Stimulated activated CD8-positive, alpha-beta memory T cell treated with anti-CD3 and anti-CD28 coated beads, Interleukin-15, amount 100 ng/mL, for 4 hours (primary cell): ENCODE measurements around the gene ZNF701.
"Not testable (repeated sequence)": the region's sequence is repeated elsewhere in the genome, so short reads cannot be mapped to it uniquely, and the experiment has no call there.

ENCODE experiments used
- DNase-seq, 2 donors: peaks; one replicate each; pipeline ENCODE4 v3.0.0-alpha.2; 2020; ENCODE audit warnings: low read depth in 2 of 2

The ZNF701 gene

DNA sequence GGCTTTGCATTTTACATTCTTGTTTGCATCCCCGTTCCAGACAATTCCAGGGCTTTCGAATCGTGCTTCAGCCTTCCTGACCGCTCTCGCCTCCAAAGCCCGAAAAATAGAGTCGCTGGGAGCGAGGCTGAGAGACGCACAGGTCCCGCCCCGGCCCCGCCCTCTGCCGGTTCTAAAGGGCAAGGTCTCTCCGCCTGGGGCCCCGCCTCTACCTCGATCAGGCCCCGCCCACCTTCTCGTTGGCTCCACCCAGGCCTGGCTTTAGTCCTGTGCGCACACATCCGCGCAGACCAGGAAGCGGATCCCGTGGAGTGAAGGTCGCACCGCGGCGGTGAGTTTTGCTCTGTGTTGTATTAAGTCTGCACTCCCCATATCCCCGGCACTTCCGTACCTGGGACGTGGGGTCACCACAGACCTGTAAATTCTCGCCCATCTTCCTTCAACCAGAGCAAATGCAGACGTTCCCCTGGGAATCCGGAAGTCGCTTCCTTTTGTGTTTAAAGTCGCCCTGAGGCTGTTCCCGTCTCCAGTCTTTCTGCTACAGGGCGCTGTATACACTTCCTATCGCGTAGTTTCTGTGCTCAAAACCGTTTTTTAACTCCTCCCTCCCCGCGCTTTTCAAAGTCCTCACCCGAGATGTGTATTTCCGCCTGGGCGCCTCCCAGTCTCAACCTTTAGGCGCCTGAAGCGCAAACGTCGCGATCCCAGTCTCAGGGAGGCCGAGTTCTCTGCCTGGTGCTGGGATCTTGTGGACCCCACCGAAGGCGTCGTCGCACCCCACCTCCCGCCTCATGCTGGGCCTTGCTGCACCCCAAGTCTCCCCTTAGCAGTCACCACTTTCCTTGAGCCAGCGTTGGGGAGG, at the start of gene ZNF701:
TSS of gene ZNF701 (plus strand) at position 288 of the 862 bp plus-strand sequence. CDS start 3,861 bp downstream, outside the sequence.
- peak; percentile 86 to 88 for DNase-seq

DNA sequence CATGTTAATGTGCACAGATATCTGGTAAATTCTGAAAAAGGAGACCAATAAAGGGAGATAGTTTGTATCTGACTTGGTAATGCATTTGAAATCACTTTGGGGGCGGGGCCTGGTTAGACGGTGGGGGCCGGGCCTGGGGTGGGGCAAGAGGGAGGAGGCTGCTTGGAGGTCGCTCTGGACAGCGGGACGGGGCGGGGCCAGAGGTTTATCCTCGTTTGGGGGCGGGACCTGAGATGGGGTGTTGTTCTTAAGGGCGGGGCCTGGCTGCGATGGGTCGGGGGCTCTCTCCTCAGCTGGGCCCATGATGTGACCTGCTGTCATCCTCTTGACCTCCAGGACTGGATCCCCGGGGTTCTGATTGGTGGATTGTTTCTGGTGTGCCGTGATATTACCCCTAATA, 47.5 kb upstream of the ZNF701 start:
- DNase-seq = no peak

DNA sequence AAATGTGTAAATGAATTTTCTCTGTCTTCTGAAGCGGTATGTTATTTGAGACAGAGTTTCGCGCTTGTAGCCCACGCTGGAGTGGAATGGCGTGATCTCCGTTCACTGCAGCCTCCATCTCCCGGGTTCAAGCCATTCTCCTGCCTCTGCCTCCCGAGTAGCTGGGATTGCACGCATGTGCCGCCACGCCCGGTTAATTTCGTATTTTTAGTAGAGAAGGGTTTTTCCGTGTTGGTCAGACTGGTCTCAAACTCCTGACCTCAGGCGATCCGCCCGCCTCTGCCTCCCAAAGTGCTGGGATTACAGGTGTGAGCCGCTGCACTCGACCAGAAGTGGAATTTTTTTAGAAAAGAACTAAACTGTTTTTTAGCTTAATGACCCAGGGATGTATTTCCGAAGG, 46.0 kb upstream of the ZNF701 start:
- no peak for DNase-seq

DNA sequence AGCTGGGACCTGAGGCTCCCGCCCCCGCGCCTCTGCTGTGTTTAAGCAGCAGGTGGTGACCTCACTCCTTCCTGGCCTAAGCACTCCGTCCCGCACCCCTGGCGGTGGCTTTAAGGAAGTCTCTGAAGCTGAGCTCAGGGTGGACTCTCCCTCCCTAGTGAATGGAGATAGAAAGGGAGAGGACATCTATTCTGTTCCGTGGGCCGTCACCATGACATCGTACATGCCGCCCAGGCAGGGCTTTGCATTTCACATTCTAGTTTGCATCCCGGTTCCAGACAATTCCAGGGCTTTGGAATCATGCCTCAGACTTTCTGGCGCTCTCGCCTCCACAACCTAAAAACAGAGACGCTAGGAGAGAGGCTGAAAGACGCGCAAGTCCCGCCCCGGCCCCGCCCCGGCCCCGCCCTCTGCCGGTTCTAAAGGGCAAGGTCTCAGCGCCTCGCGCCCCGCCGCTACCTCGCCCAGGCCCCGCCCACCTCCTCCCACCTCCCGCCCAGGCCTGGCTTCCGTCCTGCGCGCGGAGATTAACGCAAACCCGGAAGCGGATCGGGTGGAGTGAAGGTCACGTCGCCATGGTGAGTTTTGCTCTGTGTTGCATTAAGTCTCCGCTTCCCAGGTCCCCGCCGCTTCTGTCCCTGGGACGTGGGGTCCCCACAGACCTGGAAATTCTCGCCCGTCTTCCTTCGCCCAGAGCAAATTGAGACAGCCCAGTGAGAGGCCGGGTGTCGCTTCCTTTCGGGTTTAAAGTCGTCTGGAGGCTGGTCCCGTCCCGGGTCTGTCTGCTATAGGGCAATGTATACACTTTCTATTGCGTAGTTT, 42.7 kb upstream of the ZNF701 start, which contains the start of gene ZNF808:
TSS of gene ZNF808 (plus strand) at position 535 of the 822 bp plus-strand sequence. CDS start 15,617 bp downstream, outside the sequence.
- peak; percentile 93 to 96 for DNase-seq

DNA sequence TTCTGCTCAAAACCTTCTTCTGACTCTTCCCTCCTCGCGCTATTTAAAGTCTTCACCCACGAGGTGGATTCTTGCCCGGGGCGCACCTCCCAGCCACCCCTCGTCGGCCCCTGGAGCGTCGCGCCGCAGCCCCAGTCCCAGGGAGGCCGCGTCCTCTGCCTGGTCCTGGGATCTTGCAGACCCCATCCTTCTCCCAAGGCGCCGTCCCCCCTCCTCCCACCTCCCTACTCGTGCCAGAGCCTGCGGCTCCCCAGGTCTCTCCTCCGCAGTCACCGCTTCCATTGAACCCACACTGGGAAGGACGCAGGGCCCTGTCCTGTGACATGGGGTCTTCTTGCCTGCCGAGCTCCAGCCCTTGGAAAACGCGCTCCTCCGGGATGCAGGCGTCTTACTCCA, 42.1 kb upstream of the ZNF701 start:
- DNase-seq = no peak

DNA sequence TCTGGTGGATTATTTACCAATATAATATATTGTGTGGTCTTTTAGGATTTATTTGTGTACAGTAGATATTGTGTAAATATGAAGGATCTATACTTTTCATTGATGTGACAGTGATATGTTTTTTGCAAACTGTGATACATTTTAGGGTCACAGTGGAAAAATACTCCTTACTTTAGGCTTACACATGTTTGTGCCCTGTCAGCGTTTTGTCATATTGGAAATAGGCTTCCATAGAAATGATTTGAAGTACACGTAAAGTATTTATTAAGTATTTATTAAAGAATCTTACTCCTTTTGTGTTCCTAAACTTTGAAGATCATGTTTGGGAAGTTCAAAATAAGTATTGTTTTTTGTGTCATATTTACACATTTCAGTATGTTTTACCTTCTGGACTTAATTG, 37.6 kb upstream of the ZNF701 start:
- DNase-seq = no peak

DNA sequence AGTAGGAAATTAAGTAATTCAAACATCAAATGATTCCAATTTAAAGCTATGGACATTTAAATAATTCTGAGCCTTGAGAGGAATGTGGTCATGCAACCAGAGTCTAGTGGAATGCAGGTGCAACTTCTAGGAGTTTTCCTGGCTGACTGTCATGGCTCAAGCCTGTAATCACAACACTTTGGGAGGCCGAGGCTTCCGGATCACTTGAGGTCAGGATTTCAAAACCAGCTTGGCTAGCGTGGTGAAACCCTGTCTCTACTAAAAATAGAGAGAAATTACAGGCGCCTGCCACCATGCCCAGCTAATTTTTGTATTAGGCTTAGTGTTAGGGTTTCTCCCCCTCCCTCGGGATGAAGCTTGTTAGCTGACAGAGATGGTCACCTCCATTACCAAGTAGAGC, 36.2 kb upstream of the ZNF701 start:
- no peak for DNase-seq

DNA sequence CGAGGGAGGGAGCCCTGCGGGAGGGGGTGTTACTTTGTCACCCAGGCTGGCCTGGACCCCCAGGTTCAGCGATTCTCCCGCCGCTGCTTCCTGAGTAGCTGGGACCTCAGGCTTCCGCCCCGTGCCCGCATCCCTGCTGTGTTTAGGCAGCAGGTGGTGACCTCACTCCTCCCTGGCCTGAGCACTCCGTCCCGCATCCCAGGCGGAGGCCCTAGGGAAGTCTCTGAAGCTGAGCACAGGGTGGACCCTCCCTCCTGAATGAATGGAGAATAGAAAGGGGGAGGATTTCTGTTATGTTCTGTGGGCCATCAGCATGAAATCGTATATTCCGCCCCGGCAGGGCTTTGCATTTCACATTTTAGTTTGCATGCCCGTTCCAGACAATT, 34.7 kb upstream of the ZNF701 start:
- not testable (repeated sequence) for DNase-seq

DNA sequence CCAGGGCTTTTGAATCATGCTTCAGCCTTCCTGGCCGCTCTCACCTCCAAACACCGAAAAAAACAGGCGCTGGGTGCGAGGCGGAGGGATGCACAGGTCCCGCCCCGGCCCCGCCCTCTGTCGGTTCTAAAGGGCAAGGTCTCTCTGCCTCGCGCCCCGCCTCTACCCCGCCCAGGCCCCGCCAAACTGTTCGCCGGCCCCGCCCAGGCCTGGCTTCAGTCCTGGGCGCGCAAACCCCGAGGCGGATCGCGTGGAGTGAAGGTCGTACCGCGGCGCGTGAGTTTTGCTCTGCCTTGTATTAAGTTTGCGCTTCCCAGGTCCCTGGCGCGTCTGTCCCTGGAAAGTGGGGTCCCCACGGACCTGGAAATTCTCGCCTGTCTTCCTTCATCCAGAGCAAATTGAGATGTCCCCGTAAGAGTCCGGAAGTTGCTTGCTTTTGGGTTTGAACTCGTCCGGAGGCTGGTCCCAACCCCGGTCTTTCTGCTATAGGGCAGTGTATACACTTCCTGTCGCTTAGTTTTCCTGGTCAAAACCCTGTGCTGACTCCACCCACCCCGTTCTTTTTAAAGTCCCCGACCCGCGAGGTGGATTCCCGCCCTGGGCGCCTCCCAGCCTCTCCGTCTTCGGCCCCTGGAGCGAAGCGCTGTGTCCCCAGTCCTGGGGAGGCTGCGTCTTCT, 34.2 kb upstream of the ZNF701 start:
- peak; percentile 82 to 84 for DNase-seq

DNA sequence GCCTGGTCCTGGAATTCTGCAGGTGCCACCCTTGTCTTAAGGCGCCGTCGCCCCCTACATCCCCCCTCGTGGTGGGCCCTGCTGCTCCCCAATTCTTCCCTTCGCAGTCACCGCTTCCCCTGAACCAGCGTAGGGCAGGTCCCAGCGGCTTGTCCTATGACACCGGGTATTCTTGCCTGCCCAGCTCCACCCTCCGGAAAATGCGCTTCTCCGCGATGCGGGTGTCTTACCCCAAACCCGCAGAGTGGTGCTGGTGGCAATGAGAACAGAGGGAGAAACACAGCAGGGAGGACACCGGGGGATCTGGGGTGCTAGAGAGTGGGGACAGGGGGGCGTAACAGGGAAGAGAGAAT, 33.7 kb upstream of the ZNF701 start:
- no peak for DNase-seq

DNA sequence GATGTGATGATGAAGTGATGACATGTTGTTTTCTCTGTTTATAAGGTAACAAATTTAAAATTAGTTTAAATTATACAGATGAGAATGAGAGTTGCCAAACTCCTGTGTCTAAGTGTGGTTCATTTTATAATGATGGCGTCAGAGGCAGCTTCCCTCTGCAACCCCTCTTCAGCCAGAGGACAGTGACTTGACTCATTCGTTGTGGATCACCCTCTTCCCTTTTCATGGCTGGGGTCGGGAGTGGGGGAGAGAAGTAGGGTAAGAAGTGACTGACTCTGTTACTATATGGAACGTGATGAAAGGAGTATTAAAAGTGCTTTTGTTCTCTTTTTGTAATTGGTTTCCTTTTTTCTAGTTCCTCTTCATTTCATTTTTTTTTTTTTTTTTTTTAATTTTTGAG, 31.3 kb upstream of the ZNF701 start:
- DNase-seq = not testable (repeated sequence)

DNA sequence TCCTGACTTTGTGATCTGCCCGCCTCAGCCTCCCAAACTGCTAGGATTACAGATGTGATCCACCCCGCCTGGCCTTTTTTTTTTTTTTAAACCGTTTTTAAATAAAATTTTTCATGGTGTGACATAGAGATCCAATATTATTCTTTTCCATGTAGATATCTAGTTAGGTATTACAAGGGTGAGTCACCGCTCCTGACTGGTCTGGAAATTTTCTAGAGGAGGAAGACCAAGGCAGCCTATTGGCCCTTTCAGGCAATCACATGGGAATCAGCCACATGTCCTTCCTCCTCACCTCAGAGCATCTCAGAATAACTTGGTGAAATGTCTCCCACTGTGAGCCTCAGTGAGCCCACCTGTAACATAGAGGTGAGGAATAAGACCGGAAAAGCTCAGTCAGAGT, 28.9 kb upstream of the ZNF701 start:
- not testable (repeated sequence) for DNase-seq

DNA sequence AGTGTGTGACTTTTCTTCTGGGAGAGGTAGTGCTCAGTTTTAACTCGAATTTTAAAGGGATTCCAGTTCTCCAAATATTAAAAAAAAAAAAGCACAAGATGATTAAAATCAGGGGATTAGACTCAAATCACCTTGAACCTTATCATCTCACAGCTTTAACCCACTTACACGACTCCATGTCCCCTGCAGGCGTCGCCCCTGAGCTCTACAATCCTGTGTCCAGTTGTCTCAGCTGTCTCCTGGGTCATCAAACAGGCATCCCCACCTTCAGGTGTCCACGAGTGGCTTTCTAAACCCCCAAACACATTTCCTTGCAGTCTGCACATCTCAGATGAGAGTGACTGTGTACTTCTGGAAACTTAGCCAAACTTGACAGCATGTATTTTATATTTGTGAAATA, 28.5 kb upstream of the ZNF701 start:
- no peak for DNase-seq

DNA sequence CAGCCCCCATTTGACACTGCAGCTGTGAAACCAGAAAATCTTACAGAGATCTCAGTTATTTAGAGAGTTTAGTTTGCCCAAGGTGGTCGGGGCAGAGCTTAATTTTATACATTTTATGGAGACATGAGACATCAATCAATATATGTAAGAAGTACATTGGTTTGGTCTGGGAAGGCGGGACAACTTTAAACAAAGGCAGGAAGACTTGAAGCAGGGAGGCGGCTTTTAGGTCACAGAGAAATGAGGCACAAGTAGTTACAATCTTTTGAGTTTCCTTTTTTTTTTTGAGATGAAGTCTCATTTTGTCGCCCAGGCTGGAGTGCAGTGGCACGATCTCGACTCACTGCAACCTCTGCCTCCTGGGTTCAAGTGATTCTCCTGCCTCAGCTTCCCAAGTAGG, 27.5 kb upstream of the ZNF701 start:
- not testable (repeated sequence) for DNase-seq

DNA sequence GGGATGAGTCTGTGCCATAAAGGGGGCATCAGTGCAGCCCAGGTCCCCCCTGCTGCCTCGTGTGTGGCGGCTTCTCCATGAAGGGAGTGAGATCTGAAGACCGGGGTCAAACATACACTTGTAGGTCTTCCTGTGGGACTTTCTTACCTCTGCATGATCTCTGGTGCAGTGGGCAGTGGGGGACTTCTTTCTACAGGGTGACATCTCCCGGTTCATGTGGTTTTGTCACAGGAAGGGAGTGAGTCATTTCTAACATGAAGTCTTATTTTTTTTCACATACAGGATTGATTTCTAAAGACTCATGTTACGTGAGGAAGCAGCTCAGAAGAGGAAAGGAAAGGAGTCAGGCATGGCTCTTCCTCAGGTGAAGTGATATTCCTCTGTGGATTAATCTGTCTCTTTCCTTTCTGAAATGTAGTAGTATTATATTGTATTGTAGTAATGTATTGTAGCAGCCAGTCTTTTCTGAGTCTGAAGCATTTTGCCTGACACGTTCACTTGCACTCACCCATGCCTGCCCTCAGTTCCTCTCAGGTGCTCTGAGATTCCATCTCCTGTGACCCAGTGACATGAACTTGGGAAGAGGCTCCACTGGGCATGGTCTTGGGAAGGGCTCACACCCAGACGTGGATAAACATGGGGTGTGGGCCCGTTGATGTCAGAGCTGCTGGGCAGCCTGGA, 27.0 kb upstream of the ZNF701 start:
- DNase-seq = peak in 1 of 2 donors; percentile 11

DNA sequence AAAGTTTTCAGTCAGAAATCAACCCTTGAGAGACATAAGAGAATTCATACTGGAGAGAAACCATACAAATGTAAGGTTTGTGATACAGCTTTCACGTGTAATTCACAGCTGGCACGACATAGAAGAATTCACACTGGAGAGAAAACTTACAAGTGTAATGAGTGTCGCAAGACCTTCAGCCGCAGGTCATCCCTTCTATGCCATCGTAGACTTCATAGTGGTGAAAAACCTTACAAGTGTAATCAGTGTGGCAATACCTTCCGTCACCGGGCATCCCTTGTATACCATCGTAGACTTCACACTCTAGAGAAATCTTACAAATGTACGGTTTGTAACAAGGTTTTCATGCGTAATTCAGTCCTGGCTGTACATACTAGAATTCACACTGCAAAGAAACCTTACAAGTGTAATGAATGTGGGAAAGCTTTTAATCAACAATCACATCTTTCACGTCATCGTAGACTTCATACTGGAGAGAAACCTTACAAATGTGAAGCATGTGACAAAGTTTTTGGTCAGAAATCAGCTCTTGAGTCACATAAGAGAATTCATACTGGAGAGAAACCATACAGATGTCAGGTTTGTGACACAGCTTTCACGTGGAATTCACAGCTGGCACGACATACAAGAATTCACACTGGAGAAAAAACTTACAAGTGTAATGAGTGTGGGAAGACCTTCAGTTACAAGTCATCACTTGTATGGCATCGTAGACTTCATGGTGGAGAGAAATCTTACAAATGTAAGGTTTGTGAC, 15.7 kb upstream of the ZNF701 start:
- DNase-seq = no peak

DNA sequence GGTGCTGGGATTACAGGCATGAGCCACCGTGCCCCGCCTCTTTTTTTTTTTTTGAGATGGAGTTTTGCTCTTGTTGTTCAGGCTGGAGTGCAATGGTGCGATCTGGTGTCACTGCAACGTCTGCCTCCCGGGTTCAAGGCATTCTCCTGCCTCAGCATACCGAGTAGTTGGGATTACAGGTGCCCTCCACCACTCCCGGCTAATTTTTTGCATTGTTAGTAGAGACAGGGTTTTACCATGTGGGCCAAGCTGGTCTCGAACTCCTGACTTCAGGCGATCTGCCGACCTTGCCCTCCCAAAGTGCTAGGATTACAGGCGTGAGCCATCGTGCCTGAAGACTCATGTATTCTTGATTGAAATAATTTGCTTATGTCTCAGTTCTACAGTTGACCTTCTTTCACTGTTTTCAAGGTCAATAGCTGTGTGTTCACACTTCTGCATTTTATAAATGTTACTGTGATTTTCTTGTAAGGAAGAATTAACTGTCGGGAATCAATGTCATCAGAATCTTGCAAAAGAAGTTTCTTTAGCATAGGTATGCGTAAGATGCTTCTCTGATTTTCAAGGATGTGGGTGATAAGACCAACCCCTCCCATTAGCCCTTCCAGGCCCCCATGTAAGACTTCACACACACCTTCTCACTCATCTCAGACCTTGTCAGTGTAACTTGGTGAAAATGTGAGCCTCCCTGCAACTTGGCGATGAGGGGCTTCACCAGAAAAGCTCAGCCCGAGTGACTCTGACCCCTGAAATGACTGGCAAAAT, 12.7 kb upstream of the ZNF701 start:
- no peak for DNase-seq

DNA sequence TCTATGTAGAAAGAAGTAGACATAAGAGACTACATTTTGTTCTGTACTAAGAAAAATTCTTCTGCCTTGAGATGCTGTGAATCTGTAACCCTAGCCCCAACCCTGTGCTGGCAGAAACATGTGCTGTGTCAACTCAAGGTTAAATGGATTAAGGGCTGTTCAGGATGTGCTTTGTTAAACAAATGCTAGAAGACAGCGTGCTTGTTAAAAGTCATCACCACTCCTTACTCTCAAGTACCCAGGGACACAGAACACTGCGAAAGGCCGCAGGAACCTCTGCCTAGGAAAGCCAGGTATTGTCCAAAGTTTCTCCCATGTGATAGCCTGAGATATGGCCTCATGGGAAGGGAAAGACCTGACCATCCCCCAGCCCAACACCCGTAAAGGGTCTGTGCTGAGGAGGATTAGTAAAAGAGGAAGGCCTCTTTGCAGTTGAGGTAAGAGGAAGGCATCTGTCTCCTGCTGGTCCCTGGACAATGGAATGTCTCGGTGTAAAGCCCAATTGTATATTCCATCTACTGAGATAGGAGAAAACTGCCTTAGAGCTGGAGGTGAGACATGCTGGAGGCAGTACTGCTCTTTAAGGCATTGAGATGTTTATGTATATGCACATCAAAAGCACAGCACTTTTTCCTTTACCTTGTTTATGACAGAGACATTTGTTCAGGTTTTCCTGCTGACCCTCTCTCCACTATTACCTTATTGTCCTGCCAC, 11.2 kb upstream of the ZNF701 start:
- not testable (repeated sequence) for DNase-seq

DNA sequence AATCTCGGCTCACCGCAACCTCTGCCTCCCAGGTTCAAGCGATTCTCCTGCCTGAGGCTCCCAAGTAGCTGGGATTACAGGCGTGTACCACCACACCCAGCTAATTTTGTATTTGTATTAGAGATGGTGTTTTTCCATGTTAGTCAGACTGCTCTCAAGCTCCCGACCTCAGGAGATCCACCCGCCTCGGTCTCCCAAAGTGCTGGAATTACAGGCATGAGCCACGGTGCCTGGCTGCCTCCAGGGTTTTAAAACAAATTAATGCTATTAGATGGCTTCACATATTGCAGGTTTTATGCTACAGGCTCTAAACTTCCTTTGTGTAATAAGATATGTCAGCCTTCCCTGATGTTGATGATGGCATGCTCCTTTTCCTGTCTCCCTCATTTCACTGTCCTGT, 8.5 kb upstream of the ZNF701 start:
- DNase-seq = not testable (repeated sequence)
